ENCODE data around the gene RASL11A.
"Not testable (repeated sequence)": the region's sequence is repeated elsewhere in the genome, so short reads cannot be mapped to it uniquely, and the experiment has no call there.

Gene RASL11A

GRCh38 chr13:27289011-27289665, 18.5 kb downstream of the RASL11A start:
- Histone ChIP-seq H3K9ac (ENCODE audit: low read depth, low read length, poor library complexity, severe bottlenecking) (no peak overlapping the region), H3K4me3 (ENCODE audit: low read length, poor library complexity, severe bottlenecking) (no peak overlapping the region), H3K4me2 (ENCODE audit: low read depth, low read length, poor library complexity, severe bottlenecking) (no peak overlapping the region), H3K4me1 (ENCODE audit: insufficient read depth, low read length, poor library complexity, severe bottlenecking) (peaks cover 11% of the 10 kb centered on the region), H4K20me1 (ENCODE audit: insufficient read depth, low read length, poor library complexity, severe bottlenecking) (no peaks in the 10 kb centered on the region), H3K9me2 (replicated peaks; ENCODE audit: low read depth, low read length) (no peaks in the 10 kb centered on the region), H3F3A (ENCODE audit: low read depth) (no peaks in the 10 kb centered on the region), H3K36me3 (ENCODE audit: insufficient read depth, low read length) (no peaks in the 10 kb centered on the region), H3K27me3 (ENCODE audit: insufficient read depth, low read length, poor library complexity, severe bottlenecking) (no peaks in the 10 kb centered on the region), H3K79me2 (ENCODE audit: insufficient read depth, low read length) (no peaks in the 10 kb centered on the region), H3K9me3 (ENCODE audit: insufficient read depth, low read depth, low read length) (no peaks in the 10 kb centered on the region), H2AFZ (ENCODE audit: low read length) (no peak overlapping the region; the same call in 1 of the 2 replicates)
- TF ChIP-seq EZH2phosphoT487 (IDR thresholded peaks at IDR 0.05; ENCODE audit: borderline replicate concordance): no peak
- TF ChIP-seq, protein P1, sequence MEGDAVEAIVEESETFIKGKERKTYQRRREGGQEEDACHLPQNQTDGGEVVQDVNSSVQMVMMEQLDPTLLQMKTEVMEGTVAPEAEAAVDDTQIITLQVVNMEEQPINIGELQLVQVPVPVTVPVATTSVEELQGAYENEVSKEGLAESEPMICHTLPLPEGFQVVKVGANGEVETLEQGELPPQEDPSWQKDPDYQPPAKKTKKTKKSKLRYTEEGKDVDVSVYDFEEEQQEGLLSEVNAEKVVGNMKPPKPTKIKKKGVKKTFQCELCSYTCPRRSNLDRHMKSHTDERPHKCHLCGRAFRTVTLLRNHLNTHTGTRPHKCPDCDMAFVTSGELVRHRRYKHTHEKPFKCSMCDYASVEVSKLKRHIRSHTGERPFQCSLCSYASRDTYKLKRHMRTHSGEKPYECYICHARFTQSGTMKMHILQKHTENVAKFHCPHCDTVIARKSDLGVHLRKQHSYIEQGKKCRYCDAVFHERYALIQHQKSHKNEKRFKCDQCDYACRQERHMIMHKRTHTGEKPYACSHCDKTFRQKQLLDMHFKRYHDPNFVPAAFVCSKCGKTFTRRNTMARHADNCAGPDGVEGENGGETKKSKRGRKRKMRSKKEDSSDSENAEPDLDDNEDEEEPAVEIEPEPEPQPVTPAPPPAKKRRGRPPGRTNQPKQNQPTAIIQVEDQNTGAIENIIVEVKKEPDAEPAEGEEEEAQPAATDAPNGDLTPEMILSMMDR (conservative IDR thresholded peaks at IDR 0.05; ENCODE audit: low read length): no peak

DNA sequence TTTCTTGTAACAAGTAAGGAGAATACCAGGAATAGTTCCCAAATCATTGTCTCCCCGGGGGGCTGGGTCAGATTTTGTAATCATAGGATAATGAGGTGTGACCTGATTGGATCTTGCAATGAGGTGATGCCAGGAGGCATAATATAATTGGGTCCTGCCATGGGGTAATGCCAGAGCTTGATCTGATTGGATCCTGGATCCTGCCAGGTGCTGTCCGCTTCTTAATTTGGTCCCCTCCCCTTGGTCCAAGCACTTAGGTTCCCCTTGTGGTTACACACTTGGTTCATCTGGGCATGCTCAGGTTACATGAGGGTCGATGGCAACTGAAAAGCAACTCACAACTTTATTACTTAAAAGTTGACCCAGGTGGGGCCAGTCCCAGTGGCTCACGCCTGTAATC, 20.1 kb downstream of the RASL11A start:
- H3K9ac ChIP-seq (ENCODE audit: low read depth, low read length, poor library complexity, severe bottlenecking): no peak overlapping the region
- no peak overlapping the region for H3K4me3 ChIP-seq (ENCODE audit: low read length, poor library complexity, severe bottlenecking)
- H3K9me3 ChIP-seq (ENCODE audit: insufficient read depth, low read depth, low read length): no peaks in the 10 kb centered on the region
- H3K4me1 ChIP-seq (ENCODE audit: insufficient read depth, low read length, poor library complexity, severe bottlenecking): peaks cover 18% of the 10 kb centered on the region
- H3K4me2 ChIP-seq (ENCODE audit: low read depth, low read length, poor library complexity, severe bottlenecking): no peak overlapping the region
- H2AFZ ChIP-seq (ENCODE audit: low read length): no peak overlapping the region
- no peaks in the 10 kb centered on the region for H3K36me3 ChIP-seq (ENCODE audit: insufficient read depth, low read length)
- no peaks in the 10 kb centered on the region for H3K27me3 ChIP-seq (ENCODE audit: insufficient read depth, low read length, poor library complexity, severe bottlenecking)
- H3K9me2 ChIP-seq (replicated peaks; ENCODE audit: low read depth, low read length): no peaks in the 10 kb centered on the region
- no peaks in the 10 kb centered on the region for H3F3A ChIP-seq (ENCODE audit: low read depth)
- TF ChIP-seq, protein P1 (conservative IDR thresholded peaks at IDR 0.05; ENCODE audit: low read length): no peak
- no peak for TF ChIP-seq EZH2phosphoT487 (IDR thresholded peaks at IDR 0.05; ENCODE audit: borderline replicate concordance)
- no peaks in the 10 kb centered on the region for H3K79me2 ChIP-seq (ENCODE audit: insufficient read depth, low read length)
- no peaks in the 10 kb centered on the region for H4K20me1 ChIP-seq (ENCODE audit: insufficient read depth, low read length, poor library complexity, severe bottlenecking)

DNA sequence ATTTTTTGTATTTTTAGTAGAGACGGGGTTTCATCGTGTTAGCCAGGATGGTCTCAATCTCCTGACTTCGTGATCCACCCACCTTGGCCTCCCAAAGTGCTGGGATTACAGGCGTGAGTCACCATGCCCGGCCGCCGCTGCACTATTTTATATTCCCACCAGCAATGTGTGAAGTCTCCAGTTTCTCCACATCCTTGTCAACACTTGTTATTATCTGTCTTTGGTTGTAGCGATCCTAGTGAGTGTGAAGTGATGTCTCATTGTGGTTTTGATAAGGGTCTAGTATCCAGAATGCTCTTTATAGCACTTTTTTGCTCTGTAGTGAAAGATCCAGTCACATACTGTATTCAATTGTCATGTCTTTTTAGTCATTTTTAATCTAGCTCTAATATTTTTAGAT, 21.3 kb downstream of the RASL11A start:
- H3K79me2 ChIP-seq (ENCODE audit: insufficient read depth, low read length); H3K4me2 ChIP-seq (ENCODE audit: low read depth, low read length, poor library complexity, severe bottlenecking); H3K4me3 ChIP-seq (ENCODE audit: low read length, poor library complexity, severe bottlenecking); H3K9ac ChIP-seq (ENCODE audit: low read depth, low read length, poor library complexity, severe bottlenecking); H3F3A ChIP-seq (ENCODE audit: low read depth); H3K36me3 ChIP-seq (ENCODE audit: insufficient read depth, low read length); H3K9me3 ChIP-seq (ENCODE audit: insufficient read depth, low read depth, low read length); H3K27me3 ChIP-seq (ENCODE audit: insufficient read depth, low read length, poor library complexity, severe bottlenecking); H2AFZ ChIP-seq (ENCODE audit: low read length); H4K20me1 ChIP-seq (ENCODE audit: insufficient read depth, low read length, poor library complexity, severe bottlenecking); H3K9me2 ChIP-seq (replicated peaks; ENCODE audit: low read depth, low read length): not testable (repeated sequence)
- H3K4me1 ChIP-seq (ENCODE audit: insufficient read depth, low read length, poor library complexity, severe bottlenecking): peaks cover 18% of the 10 kb centered on the region

- Histone ChIP-seq H4K20me1 (ENCODE audit: insufficient read depth, low read length, poor library complexity, severe bottlenecking) (no peaks in the 10 kb centered on the region), H2AFZ (ENCODE audit: low read length) (peak overlapping the region; percentile 71), H3K9ac (ENCODE audit: low read depth, low read length, poor library complexity, severe bottlenecking) (no peak overlapping the region), H3K36me3 (ENCODE audit: insufficient read depth, low read length) (no peaks in the 10 kb centered on the region), H3K9me3 (ENCODE audit: insufficient read depth, low read depth, low read length) (no peaks in the 10 kb centered on the region), H3K79me2 (ENCODE audit: insufficient read depth, low read length) (no peaks in the 10 kb centered on the region), H3K27me3 (ENCODE audit: insufficient read depth, low read length, poor library complexity, severe bottlenecking) (no peaks in the 10 kb centered on the region), H3K4me3 (ENCODE audit: low read length, poor library complexity, severe bottlenecking) (no peak overlapping the region), H3K4me2 (ENCODE audit: low read depth, low read length, poor library complexity, severe bottlenecking) (peak overlapping the region; percentile 49), H3F3A (ENCODE audit: low read depth) (no peaks in the 10 kb centered on the region), H3K4me1 (ENCODE audit: insufficient read depth, low read length, poor library complexity, severe bottlenecking) (peaks cover 18% of the 10 kb centered on the region), H3K9me2 (replicated peaks; ENCODE audit: low read depth, low read length) (no peaks in the 10 kb centered on the region)
- TF ChIP-seq, protein P1 (conservative IDR thresholded peaks at IDR 0.05; ENCODE audit: low read length): no peak
- no peak for TF ChIP-seq EZH2phosphoT487 (IDR thresholded peaks at IDR 0.05; ENCODE audit: borderline replicate concordance)
Observed at GRCh38 chr13:27293076-27293691, 22.6 kb downstream of the RASL11A start.
